OCI-M2 (cell line): Measurements from ENCODE around the gene FBXL13.
"Not testable (repeated sequence)": the region's sequence is repeated elsewhere in the genome, so short reads cannot be mapped to it uniquely, and the experiment has no call there.

Source experiments
- DNase-seq: peaks from one replicate; lab custom pipeline; 2025; ENCODE audit not compliant: unreplicated experiment; lab: John Stamatoyannopoulos, UW

The FBXL13 gene

DNA sequence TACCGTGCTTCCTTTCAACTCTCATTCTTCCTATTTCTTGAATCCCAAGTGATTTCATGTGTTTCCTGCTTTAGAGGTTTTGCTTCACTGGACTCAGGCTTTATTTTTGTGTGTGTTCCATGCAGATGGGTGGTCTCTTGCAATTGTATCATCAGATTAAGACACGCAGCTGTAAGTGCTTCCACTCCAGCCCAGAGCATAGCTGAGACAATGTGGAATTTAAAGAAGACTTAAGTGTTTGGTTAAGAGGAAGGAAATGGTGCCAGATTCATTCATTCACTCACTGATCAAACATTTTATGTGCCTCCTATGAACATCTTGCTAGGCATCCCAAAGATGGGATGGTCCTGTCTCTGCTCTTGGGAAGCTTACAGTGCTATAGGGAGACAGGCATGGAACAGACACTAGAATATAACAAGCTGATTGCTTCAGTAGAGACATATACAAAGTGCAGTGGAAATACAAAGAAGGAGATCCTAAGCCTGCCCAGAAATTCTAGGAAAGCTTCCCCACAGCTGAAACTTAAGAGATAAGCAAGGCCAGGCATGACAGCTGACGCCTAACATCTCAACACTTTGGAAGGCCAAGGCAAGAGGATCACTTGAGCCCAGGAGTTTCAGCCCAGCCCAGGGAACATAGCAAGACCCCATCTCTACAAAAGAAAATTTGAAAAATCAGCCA lies 207.9 kb downstream of the FBXL13 start:
- DNase-seq: no peak

DNA sequence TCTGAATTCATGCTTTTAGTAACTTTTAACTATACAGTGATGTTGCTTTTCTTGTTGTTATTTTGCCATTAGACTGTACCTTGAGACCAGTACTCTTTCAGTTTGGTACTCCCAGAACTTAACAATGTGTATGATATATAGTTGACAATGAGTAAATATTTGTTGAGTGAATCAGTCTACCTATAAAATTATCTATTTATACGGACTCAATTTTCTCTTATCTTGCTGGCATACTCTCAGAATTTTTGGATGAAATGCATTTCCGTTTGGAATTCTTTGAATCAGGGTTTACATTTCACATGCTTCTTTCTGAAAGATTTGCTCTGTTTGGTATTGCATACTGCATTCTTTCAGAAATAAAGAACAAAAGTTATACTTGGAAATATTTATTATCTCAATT lies 209.6 kb downstream of the FBXL13 start:
- DNase-seq: no peak

DNA sequence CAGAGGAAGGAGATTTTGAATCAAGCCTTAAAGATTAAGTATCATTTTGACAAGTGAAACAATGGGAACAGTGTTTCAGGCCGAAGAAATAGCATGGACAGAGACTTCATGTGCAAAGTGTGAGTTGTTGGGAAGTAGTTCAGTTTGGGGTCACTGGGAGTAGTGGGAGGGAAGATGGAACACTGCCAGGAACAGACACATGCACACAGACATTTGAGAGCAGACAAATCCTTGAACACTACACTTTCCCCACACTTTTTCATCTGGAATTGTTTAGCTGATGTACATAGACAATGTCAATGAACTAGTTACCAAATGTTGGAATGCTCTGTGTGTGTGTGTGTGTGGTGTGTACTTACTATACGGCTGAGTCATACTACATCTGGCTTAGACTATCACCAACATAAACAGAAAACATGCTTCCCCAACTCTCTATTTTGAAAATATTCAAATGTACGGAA lies 214.2 kb downstream of the FBXL13 start:
- no peak for DNase-seq

DNA sequence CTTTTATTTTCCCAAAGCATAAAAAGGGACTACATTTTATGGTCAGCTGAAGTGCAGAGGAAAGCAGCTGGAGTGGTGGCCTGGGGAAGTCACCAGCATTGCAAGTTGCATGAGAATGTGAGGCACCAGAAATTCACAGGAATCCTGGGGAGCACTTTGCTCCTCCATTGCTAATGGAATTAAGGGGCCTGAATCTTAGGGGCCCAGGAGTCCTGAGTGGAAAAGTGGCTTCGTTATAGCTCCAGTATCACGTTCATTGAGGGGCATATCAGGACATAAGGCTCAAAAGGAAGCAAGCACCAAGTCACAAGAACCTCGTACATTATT lies 214.8 kb downstream of the FBXL13 start:
- DNase-seq: no peak

DNA sequence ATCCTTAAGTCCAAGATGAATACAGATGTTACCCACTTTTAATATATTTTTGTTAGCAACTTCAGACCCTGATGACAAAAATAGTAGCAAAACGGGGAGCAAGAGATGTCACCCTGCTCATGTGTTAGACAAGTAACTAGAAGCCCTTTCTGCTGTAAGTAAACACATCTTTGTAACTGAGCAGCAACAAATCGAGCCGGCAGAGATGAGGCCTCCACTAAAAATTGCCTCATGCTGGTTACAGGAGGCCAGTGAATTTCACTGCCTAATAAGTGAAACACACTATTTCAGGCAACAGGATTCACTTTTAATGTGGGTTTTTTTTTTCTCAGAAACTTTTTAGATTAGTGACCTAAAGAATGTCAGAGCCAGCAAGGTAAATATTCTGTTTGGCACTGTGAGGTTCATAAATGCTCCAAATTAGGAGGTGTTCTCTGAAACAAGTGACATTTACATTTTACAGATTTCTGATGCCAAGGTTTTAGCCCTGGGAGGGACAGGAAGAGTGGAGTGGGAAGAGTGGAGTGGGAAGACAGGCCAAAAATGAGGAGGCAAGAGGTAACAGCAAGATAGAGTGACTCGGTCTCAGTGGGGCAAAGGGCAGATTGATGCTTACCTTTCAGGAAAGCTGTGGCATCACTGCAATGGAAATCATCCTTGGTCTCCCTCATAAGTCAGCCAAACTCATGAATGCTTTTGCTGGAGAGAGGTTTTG lies 215.4 kb downstream of the FBXL13 start:
- DNase-seq: no peak

DNA sequence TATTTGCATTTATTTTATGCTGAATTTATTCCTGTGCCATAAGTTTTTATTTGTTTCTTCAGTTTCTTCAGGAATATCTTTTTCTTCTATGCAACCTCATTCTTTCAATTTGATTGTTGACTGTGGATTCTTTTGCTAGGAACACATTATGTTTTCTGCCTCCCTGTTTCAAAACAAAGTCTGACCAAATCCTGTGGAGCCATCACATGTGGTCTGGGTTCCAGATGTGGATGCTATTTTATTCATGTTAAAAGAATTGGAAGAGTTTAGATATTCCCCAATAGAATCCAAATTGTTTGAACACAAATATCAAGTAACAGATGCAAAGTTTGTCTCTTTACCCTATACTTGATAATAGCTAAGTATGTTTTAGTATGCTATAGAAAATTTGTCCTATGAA lies 218.6 kb downstream of the FBXL13 start:
- DNase-seq: no peak

DNA sequence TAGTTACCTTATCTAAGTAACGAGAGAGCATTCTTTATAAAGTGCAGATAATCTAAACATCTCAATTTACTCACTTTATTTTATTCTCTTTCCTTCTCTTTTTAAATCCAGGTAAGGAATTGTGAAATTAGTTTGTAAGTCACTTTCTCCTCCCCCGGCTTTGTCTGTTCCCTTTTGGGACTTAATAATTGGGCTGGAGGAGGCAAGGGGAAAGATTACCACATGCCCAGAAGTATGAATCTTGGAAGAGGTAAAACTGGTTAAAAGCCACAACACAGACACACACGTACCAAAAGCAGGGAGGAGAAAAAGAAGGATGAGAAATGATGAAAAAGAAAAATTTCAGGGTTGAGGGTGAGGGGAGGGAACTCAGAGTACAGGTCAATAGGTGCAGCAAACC lies 225.1 kb downstream of the FBXL13 start:
- DNase-seq: no peak

DNA sequence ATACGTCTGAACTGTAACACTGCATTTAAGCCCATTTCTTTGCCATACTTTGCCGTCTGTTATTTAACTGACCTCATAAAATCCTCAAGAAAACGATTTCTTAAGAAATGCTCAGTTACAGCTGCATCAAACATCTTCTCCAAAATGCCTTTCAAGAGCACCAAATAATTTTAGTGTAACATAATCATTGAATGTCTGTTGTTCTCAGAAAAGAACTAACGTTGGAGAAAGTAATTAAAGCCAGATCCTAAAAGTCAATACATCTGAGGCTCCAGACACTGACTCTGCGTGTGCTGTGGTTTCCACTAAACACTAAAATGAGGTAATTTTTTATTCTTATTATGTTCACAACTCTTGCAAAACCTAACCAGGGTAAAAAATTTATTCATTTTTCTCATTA lies 225.5 kb downstream of the FBXL13 start:
- no peak for DNase-seq

DNA sequence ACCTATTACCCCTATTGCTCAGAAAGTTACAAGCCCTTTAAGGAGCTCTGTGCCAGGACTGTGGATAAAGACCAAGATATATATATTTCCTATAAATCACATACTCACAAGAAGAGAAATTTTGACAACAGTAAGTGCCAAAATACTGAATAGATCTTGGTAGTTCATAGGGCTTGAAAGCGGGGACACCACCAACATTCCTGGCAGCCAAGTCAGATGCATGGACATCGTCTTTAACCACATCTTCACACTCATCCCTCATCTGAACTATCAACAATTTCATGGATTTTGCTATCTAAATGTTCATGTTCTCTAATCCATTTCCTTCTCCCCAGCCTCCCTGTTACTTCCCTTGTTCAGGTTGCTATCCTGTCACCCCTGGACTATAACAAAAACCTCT lies 229.2 kb downstream of the FBXL13 start:
- no peak for DNase-seq

DNA sequence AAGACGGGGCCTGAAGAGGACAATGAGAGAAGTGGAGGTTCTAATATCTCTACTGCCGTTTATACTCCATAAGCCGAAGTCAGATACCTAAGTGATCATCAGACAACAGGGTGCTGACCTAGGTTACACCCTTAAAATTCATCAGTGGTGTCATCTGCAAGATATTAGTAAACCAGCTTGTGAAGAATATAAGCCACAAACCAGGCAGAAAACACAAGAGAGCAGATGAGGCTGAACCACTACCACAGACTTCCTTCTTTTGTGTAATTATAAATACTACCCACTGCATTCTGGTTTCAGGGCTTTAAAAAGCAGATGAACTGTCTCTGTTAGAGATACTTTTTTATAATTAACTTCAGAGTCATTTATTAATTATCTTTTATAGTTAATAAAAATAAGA lies 230.7 kb downstream of the FBXL13 start:
- DNase-seq: no peak

DNA sequence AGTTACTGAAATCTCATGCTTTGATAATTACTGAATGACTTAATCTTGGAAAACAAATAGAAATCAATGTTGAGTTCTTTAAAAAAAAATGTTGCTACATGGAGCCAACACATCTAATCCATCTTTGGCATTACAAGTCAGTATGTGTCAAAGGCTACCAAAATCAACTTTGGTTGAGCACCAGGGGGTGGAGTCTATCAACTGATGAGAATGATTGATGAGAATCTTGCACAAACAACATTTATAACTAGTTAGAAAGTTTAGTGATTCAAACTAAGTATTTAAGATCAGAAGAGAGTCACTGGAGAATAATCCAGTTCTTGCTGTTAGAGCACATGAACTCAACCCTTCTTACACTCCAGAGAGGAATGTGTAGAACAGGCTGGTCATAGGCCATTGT lies 232.3 kb downstream of the FBXL13 start:
- no peak for DNase-seq

DNA sequence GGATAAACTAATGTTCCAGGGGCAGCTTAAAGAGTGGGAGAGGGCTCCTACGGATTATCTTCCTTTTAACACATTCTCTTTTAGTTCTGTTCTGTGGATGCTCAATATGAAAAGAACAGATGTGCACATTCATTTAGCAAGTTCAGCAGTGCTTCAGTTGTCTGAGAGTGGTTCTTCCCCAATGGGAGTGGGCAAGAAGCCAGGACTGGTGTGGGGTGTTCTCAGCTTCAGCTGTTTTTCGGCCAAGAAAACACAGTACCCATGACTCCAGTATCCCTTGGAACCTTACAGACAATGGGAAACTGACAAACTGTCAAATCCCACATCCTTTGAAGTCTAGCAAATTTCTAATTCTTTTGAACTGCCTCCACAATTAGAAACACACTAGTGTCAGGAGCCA lies 233.3 kb downstream of the FBXL13 start:
- no peak for DNase-seq

DNA sequence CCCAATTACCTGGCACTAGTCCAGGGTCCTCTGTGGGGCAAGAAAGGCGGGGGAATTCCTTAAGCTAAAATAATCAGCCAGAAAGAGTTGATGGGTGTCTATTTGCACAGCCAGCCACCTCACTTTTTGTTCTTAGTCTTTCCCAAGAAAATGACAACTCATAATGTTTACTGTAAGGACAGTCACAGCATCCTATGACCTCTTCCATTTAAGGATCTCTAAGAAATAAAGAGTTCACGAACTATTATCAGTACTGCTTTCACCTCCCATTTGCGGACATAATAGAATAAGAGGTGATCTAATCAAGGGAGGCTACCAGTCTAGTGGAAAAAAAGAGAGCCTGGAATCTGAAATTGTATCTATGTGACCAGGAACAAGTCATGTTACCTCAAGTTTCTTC lies 234.2 kb downstream of the FBXL13 start:
- DNase-seq: no peak

DNA sequence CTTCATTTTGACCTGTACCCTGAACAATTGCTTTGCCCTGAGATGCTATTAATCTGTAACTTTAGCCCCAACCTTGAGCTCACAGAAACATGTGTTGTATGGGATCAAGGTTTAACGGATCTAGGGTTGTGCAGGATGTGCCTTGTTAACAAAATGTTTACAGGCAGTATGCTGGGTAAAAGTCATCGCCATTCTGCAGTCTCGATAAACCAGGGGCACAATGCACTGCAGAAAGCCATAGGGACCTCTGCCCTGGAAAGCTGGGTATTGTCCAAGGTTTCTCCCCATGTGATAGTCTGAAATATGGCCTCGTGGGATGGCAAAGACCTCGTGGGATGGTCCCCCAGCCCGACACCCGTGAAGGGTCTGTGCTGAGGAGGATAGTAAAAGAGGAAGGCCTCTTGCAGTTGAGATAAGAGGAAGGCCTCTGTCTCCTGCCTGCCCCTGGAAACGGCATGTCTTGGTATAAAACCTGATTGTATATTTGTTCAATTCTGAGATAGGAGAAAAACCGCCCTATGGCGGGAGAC lies 236.0 kb downstream of the FBXL13 start:
- DNase-seq: not testable (repeated sequence)

DNA sequence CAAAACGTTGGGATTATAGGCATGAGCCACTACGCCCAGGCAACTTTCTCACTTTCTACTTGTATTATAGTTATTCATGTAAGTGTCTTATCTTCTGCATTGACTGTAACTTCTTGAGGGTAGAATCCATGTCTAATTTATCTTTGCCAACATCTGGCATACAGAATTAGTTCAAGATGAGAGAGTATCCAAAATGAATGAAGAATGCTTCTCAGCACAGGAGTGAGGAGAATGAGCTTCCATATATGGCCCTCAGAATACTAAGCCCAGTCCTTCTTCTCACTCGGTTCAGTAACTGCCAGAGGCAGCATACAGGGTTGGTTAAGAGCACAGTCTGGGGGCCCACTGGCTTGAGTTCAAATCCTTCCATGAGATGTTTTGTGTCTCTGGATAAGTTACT lies 236.8 kb downstream of the FBXL13 start:
- no peak for DNase-seq

DNA sequence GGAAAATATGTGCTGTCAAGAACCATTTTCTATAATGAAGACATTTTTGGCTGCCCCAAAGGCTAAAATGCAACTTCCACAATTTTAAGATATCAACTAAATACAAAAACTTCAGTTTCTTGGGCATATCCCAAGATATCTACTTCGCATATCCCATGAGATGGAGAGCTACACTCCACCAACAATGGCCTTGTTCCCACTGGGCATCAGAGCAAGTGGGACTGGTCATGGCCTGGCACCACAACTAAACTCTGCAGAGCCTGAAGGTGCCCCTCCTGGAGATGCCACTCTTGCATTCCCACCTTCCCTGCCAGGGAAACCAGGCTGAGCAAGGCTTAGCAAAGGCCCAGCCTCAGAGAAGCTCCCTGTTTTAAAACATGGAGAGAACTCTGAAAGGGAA lies 237.6 kb downstream of the FBXL13 start:
- no peak for DNase-seq

DNA sequence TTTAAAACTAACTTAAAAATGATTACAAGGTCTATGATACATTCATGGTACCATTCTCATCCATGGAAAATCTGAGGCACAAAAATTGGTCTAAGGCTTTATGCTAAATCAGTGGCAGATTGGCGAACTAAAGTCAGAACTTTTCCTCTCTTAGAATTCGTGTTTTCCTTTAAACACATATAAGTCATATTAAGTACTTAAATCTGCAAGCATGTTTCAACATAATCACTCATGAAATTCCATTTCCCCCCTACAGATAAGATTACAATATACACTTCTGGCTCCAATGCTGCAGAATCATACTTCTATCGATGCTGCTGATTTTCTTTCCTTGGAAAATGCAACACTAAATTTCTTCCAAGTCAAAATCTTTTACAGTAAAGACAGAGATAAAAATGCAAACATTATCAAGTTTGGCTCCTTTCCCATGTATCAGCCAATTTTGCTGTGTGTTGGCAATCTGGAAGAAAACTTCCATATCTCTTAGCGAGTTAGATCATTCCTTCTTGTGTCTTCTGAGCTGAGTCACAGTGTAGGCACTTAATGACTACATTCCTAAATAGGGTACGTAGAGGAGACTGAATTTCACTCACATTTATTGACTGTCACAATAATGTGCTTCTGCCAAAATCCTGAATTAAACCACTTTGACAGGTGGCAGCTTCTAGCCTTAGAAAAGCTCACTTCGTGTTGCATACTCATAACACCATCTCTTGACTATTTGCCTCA lies 238.2 kb downstream of the FBXL13 start:
- no peak for DNase-seq

DNA sequence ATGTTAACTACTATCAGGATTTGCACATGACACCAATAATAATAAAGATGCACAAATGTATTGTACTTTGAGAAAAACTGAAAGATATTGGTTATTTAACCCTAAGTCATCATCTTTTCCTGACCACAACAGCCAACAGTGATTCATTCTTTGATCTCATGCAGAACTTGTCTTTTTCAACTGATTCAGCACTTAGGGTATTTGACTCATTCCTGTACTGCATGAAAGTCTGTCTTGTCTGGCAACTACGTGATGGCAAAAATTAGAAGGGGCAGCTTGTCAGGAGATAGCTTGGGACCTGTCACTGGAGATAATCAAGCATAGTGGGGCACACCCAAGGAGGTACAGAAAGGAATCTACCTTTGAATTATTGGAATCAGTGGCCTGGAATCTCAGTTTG lies 239.6 kb downstream of the FBXL13 start:
- DNase-seq: no peak

DNA sequence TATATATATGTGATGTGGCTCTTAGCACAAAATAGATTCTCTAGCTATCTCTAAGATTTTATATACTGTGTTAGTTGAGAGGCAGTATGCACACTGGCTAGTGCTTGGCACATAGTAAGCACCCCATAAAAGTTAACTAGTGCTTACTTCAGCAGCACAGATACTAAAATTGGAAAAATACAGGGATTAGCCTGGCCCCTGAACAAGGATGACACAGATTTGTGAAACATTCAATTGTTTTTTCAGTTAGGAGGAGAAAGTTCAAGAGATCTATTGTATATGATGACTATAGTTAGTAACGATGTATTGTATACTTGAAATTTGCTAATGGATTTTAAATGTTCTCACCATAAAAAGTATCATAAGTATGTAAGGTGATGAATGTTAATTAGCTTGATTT lies 240.1 kb downstream of the FBXL13 start:
- no peak for DNase-seq

DNA sequence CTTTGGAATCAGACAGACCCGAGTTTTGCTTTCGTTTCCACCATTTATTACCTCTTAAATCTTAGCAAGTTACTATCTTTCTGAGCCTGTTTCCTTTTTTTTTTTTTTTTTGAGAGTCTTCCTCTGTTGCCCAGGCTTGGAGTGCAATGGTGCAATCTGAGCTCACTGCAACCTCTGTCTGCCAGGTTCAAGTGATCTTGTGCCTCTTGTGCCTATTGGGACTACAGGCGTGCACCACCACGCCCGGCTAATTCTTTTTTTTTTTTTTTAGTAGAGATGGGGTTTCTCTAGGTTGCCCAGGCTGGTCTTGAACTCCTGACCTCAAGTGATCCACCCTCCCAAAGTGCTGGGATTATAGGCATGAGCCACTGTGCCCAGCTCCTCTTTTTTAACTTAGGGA lies 241.3 kb downstream of the FBXL13 start:
- no peak for DNase-seq

DNA sequence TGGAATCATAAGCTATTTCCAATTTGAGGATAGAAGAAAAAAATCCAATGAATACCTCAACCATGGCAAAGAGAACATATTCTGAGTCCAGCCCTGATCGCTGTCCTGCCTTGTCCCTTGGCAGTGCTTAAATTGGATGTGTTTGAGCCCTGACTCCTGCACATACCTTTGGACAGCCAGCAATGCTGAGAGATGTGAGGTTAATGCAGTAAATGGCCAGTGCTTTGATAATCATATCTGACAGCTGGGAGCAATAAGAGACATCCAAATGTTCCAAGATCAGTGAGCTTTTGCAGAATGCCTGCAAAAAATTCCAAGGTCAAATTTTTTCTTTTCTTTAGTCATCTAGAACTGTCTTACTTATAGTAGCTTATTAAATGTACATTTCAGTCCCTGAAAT lies 241.9 kb downstream of the FBXL13 start:
- no peak for DNase-seq

DNA sequence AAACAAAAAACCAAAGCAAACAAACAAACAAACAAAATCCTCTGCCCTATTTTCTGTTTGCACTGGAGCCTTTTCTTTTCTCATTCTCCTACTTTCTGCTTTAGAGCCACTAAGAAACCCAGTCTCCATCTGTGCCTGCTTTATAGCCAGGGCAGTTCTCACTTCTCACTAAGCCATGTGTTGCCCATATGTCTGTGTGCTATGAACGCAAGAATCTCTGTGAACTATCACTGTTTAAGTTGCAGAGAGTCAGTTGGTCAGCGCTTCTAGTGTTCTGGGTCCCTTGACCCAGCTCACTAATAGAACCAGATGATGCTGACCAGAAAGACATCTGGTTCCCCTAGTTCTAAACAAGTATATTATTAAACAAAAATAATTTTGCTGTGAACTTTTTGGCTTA lies 244.4 kb downstream of the FBXL13 start:
- no peak for DNase-seq
